ENCODE data around the gene POLR1A. TPM values are rescaled to one million over a fixed set of nuclear protein-coding genes. Genes with fewer than 3 reads are reported as not detected.

Gene POLR1A
- total RNA-seq, 2 experiments from 2014 or later: 13.1 to 13.4 TPM

GRCh38 chr2:86072271-86072858 is 33.3 kb downstream of the POLR1A start:
- CTCF ChIA-PET: no interaction called here
- Mint-ChIP-seq H3K27me3 (no peaks in the 10 kb centered on the region), H3K27ac (peak overlapping the region; percentile 25), H3K4me1 (ENCODE audit: low read depth) (peaks cover 14% of the 10 kb centered on the region), H3K9me3 (no peaks in the 10 kb centered on the region), H3K4me3 (no peak overlapping the region), H3K36me3 (ENCODE audit: low read depth) (peaks cover 80% of the 10 kb centered on the region)
- POLR2A ChIA-PET: no interaction called here
- peak in 1 of 14 experiments; percentile 16 for DNase-seq
- Histone ChIP-seq H3K36me3 (ENCODE audit: insufficient read depth, low read length) (peaks cover 56% of the 10 kb centered on the region), H3K4me3 (ENCODE audit: low read length) (no peak overlapping the region), H3K27ac (ENCODE audit: low read depth in 1 of 2, low read length in 2 of 2) (no peak overlapping the region), H3K4me1 (ENCODE audit: insufficient read depth, low read length) (peaks cover 19% of the 10 kb centered on the region), H3K27me3 (ENCODE audit: control insufficient read depth in 1 of 2, insufficient read depth in 2 of 2, low read length in 2 of 2) (no peaks in the 10 kb centered on the region), H3K9me3 (ENCODE audit: control insufficient read depth in 1 of 2, insufficient read depth in 1 of 2, low read length in 2 of 2) (no peaks in the 10 kb centered on the region)
- no peak for TF ChIP-seq CTCF (IDR thresholded peaks at IDR 0.05)
- intact Hi-C loops (cut with DNase I, micrococcal nuclease): loop anchor here in 1 of 2 experiments (2.0 kb wide), 1 partner anchor 192 kb away; no protein-coding TSS in a partner anchor
- no peak for ATAC-seq (ENCODE audit: poor library complexity)

- DNase-seq (no peak), ATAC-seq (ENCODE audit: poor library complexity) (no peak)
- ChIA-PET POLR2A (no interaction called here), CTCF (interaction anchor here (0.6 to 1.4 kb wide), 2 partner anchors 113 to 243 kb away, joined by 3 to 5 read pairs; no protein-coding TSS in a partner anchor)
- Histone ChIP-seq H3K4me1 (ENCODE audit: insufficient read depth, low read length) (peaks cover 17% of the 10 kb centered on the region), H3K36me3 (ENCODE audit: insufficient read depth, low read length) (peaks cover 49% of the 10 kb centered on the region), H3K9me3 (ENCODE audit: control insufficient read depth in 1 of 2, insufficient read depth in 1 of 2, low read length in 2 of 2) (no peaks in the 10 kb centered on the region), H3K27me3 (ENCODE audit: control insufficient read depth in 1 of 2, insufficient read depth in 2 of 2, low read length in 2 of 2) (no peaks in the 10 kb centered on the region), H3K27ac (ENCODE audit: low read depth in 1 of 2, low read length in 2 of 2) (no peak overlapping the region), H3K4me3 (ENCODE audit: low read length) (no peak overlapping the region)
- no peak overlapping the region for H3K27ac Mint-ChIP-seq
- H3K4me1 Mint-ChIP-seq (ENCODE audit: low read depth): peaks cover 14% of the 10 kb centered on the region
- intact Hi-C loops (cut with DNase I, micrococcal nuclease): no loop called here
- no peak overlapping the region for H3K4me3 Mint-ChIP-seq
- H3K27me3 Mint-ChIP-seq: no peaks in the 10 kb centered on the region
- H3K36me3 Mint-ChIP-seq (ENCODE audit: low read depth): peaks cover 82% of the 10 kb centered on the region
- no peaks in the 10 kb centered on the region for H3K9me3 Mint-ChIP-seq
- TF ChIP-seq CTCF (IDR thresholded peaks at IDR 0.05): no peak
Measured at GRCh38 chr2:86070868-86071267, 34.8 kb downstream of the POLR1A start.

- Mint-ChIP-seq H3K36me3 (ENCODE audit: low read depth) (peaks cover 91% of the 10 kb centered on the region), H3K4me1 (ENCODE audit: low read depth) (peaks cover 14% of the 10 kb centered on the region), H3K4me3 (no peak overlapping the region), H3K27ac (no peak overlapping the region), H3K9me3 (no peaks in the 10 kb centered on the region), H3K27me3 (no peaks in the 10 kb centered on the region)
- POLR2A ChIA-PET: no interaction called here
- Histone ChIP-seq H3K27me3 (ENCODE audit: control insufficient read depth in 1 of 2, insufficient read depth in 2 of 2, low read length in 2 of 2) (no peaks in the 10 kb centered on the region), H3K4me1 (ENCODE audit: insufficient read depth, low read length) (peaks cover 17% of the 10 kb centered on the region), H3K4me3 (ENCODE audit: low read length) (no peak overlapping the region), H3K27ac (ENCODE audit: low read depth in 1 of 2, low read length in 2 of 2) (no peak overlapping the region), H3K36me3 (ENCODE audit: insufficient read depth, low read length) (peaks cover 55% of the 10 kb centered on the region), H3K9me3 (ENCODE audit: control insufficient read depth in 1 of 2, insufficient read depth in 1 of 2, low read length in 2 of 2) (no peaks in the 10 kb centered on the region)
- TF ChIP-seq CTCF (IDR thresholded peaks at IDR 0.05): no peak
- DNase-seq (no peak), ATAC-seq (ENCODE audit: poor library complexity) (no peak)
- CTCF ChIA-PET: no interaction called here
- intact Hi-C loops (cut with DNase I, micrococcal nuclease): no loop called here
Measured at GRCh38 chr2:86069783-86070339, 35.8 kb downstream of the POLR1A start.

Measured in CD4-positive, alpha-beta T cell (primary cell).